Heart left ventricle (tissue), 16 donors: ENCODE data around the gene ALPG. TPM values are rescaled to one million over a fixed set of nuclear protein-coding genes. Genes with fewer than 3 reads are reported as not detected.
"Not testable (repeated sequence)": the region's sequence is repeated elsewhere in the genome, so short reads cannot be mapped to it uniquely, and the experiment has no call there.

ENCODE experiments used
- ATAC-seq, 4 donors: fragments of 200-7000 bp; cut with Tn5 transposase; one replicate each; pipeline ENCODE4 v1.9.1; 2020 to 2022; ENCODE audit warnings: moderate library complexity in 4 of 4, mild to moderate bottlenecking in 3 of 4, moderate number of reproducible peaks in 1 of 4
- DNase-seq, 5 donors: peaks; one replicate each; pipeline ENCODE4 v3.0.0-alpha.2; 2020
- H3K27ac ChIP-seq, 12 donors: fragments of 200-600 bp; sonication (generic) in 4 of 12; one replicate each; pipeline versions ENCODE4 v1.5.0 to v1.8.0; 2016 to 2022; ENCODE audit warnings: mild to moderate bottlenecking in 2 of 12
- H3K27me3 ChIP-seq, 9 donors: fragments of 200-600 bp; sonication (generic) in 2 of 9; one replicate each; pipeline versions ENCODE4 v1.5.1 to v1.8.0; 2016 to 2022; ENCODE audit warnings: mild to moderate bottlenecking in 3 of 9
- H3K36me3 ChIP-seq, 9 donors: fragments of 200-600 bp; sonication (generic) in 2 of 9; one replicate each; pipeline versions ENCODE4 v1.5.0 to v1.8.0; 2018 to 2022; ENCODE audit warnings: mild to moderate bottlenecking in 2 of 9
- H3K4me1 ChIP-seq, 12 donors: fragments of 200-600 bp; sonication (generic) in 4 of 12; one replicate each; pipeline versions ENCODE4 v1.5.0 to v1.8.0; 2016 to 2022; ENCODE audit warnings: mild to moderate bottlenecking in 3 of 12
- H3K4me3 ChIP-seq, 12 donors: fragments of 200-600 bp; sonication (generic) in 4 of 12; one replicate each; pipeline versions ENCODE4 v1.5.0 to v1.8.0; 2017 to 2022; ENCODE audit warnings: mild to moderate bottlenecking in 9 of 12, moderate library complexity in 4 of 12
- H3K9me3 ChIP-seq, 12 donors: fragments of 200-600 bp; sonication (generic) in 4 of 12; one replicate each; pipeline versions ENCODE4 v1.5.0 to v1.8.0; 2016 to 2022; ENCODE audit warnings: mild to moderate bottlenecking in 1 of 12
- POLR2A ChIP-seq, 2 donors: fragments of 450-650 bp; IDR thresholded peaks; one replicate each; pipeline ENCODE4 v1.6.1; 2017; ENCODE audit warnings: antibody characterized with exemption in 2 of 2, mild to moderate bottlenecking in 2 of 2, moderate library complexity in 2 of 2
- WGBS, 4 donors: extraction: QIAGEN DNeasy Blood & Tissue Kit in 2 of 4; methylation state at CpG; one replicate each; pipeline versions ENCODE4 v1.1.5 to v1.1.7; 2013 to 2018; 5-methylcytosine and 5-hydroxymethylcytosine counted together
- intact Hi-C, 10 donors: fragments of 100-400 bp; cut with DNase I; formaldehyde crosslinking; loops; one replicate each; pipeline versions ENCODE4 v1.11.1 to v1.14.2; 2022
- polyA plus RNA-seq, 2 donors: library from polyadenylated mRNA; stranded (reverse); fragments of 200-250 nt; gene quantifications; one replicate each; pipeline ENCODE4 v1.2.3, GENCODE V29; 2013
- total RNA-seq, 9 donors: library from RNA; depleted of rRNA in 2 of 9; stranded (reverse); fragments of >200 nt in 2 of 9; fragmentation: NEBNext Ultra II Directional in 3 of 9; extraction: Animal tissue kit (Norgen Biotek cat#: 25700) in 3 of 9; gene quantifications; one replicate each; pipeline versions ENCODE4 v1.1.0 to v1.2.4, GENCODE V29; 2016 to 2023
- TF ChIP-seq, protein P1 (sequence below), 12 donors: fragments of 200-600 bp; sonication (generic) in 4 of 12; IDR thresholded peaks; one replicate each; pipeline versions ENCODE4 v1.5.0 to v1.8.0; 2018 to 2022; ENCODE audit warnings: antibody characterized with exemption in 12 of 12, mild to moderate bottlenecking in 5 of 12
- donor health status: ischemic (EF 13 %, LVEDD 7.1; RV severe dilation, severe dysfunction).
- donor health status: healthy with polysubstance abuse.
- donor health status: DM: no; HTN: yes; CAD: no.
- donor health status: DM: no; HTN: no; CAD: no.
- donor health status: ischemic (EF 25% LVEDD 6.9; RV normal size, moderate dysfunction).
- donor health status: ischemic (EF 25% LVEDD 5.7; RV mildly dilated, moderate dysfunction).
- donor health status: healthy.
- donor health status: DM: yes; HTN: yes; CAD: no.
- donor health status: ischemic (EF 35%, LVEDD 5.7; RV mildly dilated, moderate dysfunction).
- donor health status: nonischemic (EF 11% LVEDD 7.7; RV severe dilation, severe dysfunction).
- donor health status: DM: yes; HTN: yes; CAD: no.
- donor health status: PGD.
- donor health status: ischemic (EF 29% LVEDD 5.4; RV normal size, mild dysfunction).
- donor health status: nonischemic (EF 23%, LVEDD 6.1; RV moderate dilation, normal function).

The ALPG gene
- total and polyA plus RNA-seq, 11 donors = not detected

- H3K27me3 ChIP-seq = no peaks in the 10 kb centered on the region
- ATAC-seq = no peak
- H3K27ac ChIP-seq = no peak overlapping the region
- intact Hi-C loops = no loop called here
- no peak for TF ChIP-seq POLR2A (IDR thresholded peaks at IDR 0.05)
- TF ChIP-seq, protein P1, sequence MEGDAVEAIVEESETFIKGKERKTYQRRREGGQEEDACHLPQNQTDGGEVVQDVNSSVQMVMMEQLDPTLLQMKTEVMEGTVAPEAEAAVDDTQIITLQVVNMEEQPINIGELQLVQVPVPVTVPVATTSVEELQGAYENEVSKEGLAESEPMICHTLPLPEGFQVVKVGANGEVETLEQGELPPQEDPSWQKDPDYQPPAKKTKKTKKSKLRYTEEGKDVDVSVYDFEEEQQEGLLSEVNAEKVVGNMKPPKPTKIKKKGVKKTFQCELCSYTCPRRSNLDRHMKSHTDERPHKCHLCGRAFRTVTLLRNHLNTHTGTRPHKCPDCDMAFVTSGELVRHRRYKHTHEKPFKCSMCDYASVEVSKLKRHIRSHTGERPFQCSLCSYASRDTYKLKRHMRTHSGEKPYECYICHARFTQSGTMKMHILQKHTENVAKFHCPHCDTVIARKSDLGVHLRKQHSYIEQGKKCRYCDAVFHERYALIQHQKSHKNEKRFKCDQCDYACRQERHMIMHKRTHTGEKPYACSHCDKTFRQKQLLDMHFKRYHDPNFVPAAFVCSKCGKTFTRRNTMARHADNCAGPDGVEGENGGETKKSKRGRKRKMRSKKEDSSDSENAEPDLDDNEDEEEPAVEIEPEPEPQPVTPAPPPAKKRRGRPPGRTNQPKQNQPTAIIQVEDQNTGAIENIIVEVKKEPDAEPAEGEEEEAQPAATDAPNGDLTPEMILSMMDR (IDR thresholded peaks at IDR 0.05) = no peak
- 79 to 84% (median 82%) methylated on average over 14 of the region's 14 CpGs for WGBS, 4 donors
- H3K4me3 ChIP-seq = peak overlapping the region in 3 of 12 donors; percentile 4 to 54 (median 6)
- H3K36me3 ChIP-seq = no peaks in the 10 kb centered on the region
- H3K9me3 ChIP-seq = no peaks in the 10 kb centered on the region
- DNase-seq = no peak
- peaks cover 0 to 7% (median 0%) of the 10 kb centered on the region in 12 donors for H3K4me1 ChIP-seq
Observed at GRCh38 chr2:232363784-232364615, 42.6 kb upstream of the ALPG start.

- DNase-seq, H3K36me3 ChIP-seq, H3K27me3 ChIP-seq, intact Hi-C loops, H3K9me3 ChIP-seq, H3K4me1 ChIP-seq, H3K27ac ChIP-seq, H3K4me3 ChIP-seq: not testable (repeated sequence)
- ATAC-seq = peak in 1 of 4 donors; percentile 31
- WGBS, 4 donors = 75 to 81% (median 79%) methylated on average over 10 to 18 of the region's 18 CpGs
Observed at GRCh38 chr2:232364806-232365594, 41.6 kb upstream of the ALPG start.

DNA sequence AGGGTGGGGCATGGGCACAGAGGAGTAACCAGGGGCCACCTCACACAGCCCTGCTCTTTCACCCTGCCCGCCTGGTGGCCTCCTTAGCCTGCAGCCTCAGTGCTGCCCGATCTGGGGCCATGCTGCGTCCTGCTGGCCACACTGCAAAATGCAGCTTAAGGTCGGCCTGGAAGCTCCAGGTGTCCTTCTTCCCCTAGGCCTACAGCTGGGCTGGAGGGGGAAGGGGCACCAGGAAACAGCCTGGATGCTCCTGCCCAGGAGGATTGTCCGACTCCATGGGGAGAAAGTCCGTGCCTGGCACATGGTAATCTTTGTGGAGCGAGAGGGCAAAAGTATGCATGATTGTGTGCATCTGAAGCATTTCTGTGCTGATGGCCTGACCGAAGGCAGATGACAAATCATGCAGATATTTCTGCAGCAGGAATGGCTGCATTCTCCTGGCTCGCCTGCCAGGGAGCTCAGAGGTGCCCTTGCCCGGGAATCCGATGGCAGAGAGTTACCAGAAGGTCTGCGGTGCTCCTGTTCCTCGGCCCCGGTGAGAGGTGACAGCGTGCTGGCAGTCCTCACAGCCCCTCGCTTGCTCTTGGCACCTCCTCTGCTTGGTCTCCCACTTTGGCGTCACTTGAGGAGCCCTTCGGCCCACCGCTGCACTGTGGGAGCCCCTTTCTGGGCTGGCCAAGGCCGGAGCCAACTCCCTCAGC is 40.9 kb upstream of the ALPG start:
- Histone ChIP-seq H3K27me3 (no peaks in the 10 kb centered on the region), H3K36me3 (no peaks in the 10 kb centered on the region), H3K4me3 (no peak overlapping the region), H3K27ac (no peak overlapping the region), H3K9me3 (no peaks in the 10 kb centered on the region), H3K4me1 (peaks cover 0 to 7% (median 0%) of the 10 kb centered on the region in 12 donors)
- ATAC-seq = peak in 3 of 4 donors; percentile 50 to 72 (median 65)
- TF ChIP-seq, protein P1 (IDR thresholded peaks at IDR 0.05) = peak in 4 of 12 donors; percentile 9 to 25 (median 14)
- TF ChIP-seq POLR2A (IDR thresholded peaks at IDR 0.05) = no peak
- WGBS, 4 donors = 56 to 78% (median 64%) methylated on average over 14 to 20 of the region's 20 CpGs
- peak in 1 of 5 donors; percentile 61 for DNase-seq
- intact Hi-C loops = no loop called here

GRCh38 chr2:232366461-232366860 is 40.2 kb upstream of the ALPG start:
- 80 to 95% (median 91%) methylated on average over 1 to 23 of the region's 23 CpGs for WGBS, 4 donors

More at GRCh38 chr2:232366461-232366860, 40.2 kb upstream of the ALPG start:
- intact Hi-C loops, H3K9me3 ChIP-seq, DNase-seq, H3K36me3 ChIP-seq, ATAC-seq, H3K4me1 ChIP-seq, H3K27ac ChIP-seq, H3K4me3 ChIP-seq, H3K27me3 ChIP-seq: not testable (repeated sequence)
